ENCODE data around the gene RNLS. TPM values are rescaled to one million over a fixed set of nuclear protein-coding genes. Genes with fewer than 3 reads are reported as not detected.

The RNLS gene
- total RNA-seq, 2 experiments from 2014 or later, result not detected

GRCh38 chr10:88333248-88333630 lies 249.9 kb downstream of the RNLS start:
- no peak overlapping the region for H3K4me3 ChIP-seq (ENCODE audit: low read depth, low read length, poor library complexity, severe bottlenecking)
- BruUV-seq (replicated peaks), result no TSS peak
- no peaks in the 10 kb centered on the region; the same call in 1 of the 2 replicates for H3K9me3 ChIP-seq (ENCODE audit: low read length)
- H3K4me1 ChIP-seq (ENCODE audit: insufficient read depth, low read length, poor library complexity, severe bottlenecking), result peaks cover 30% of the 10 kb centered on the region
- CTCF ChIA-PET (ENCODE audit: unreplicated experiment), result interaction anchor here (0.7 to 1.0 kb wide), 2 partner anchors 9 to 14 kb away, joined by 3 read pairs; no protein-coding TSS in a partner anchor
- H4K20me1 ChIP-seq (ENCODE audit: insufficient read depth, low read length), result no peaks in the 10 kb centered on the region
- H2AFZ ChIP-seq (ENCODE audit: low read length), result peak overlapping the region; percentile 83; the same call in 1 of the 2 replicates
- no peaks in the 10 kb centered on the region for H3K9me2 ChIP-seq (ENCODE audit: insufficient read depth, low read length)
- H3K4me2 ChIP-seq (ENCODE audit: low read length), result peak overlapping the region; percentile 47; the same call in 1 of the 2 replicates
- DNase-seq (ENCODE audit: low spot score), result no peak
- POLR2A ChIA-PET, result interaction anchor here (1.0 to 1.3 kb wide), 5 partner anchors 38 to 157 kb away, joined by 3 read pairs; no protein-coding TSS in a partner anchor
- no peaks in the 10 kb centered on the region for H3K79me2 ChIP-seq (ENCODE audit: insufficient read depth, low read depth, low read length)
- no peak for TF ChIP-seq EZH2phosphoT487 (IDR thresholded peaks at IDR 0.05; ENCODE audit: borderline replicate concordance, low read depth, low read length)
- no peak for TF ChIP-seq CTCF (conservative IDR thresholded peaks at IDR 0.05; ENCODE audit: low read length)
- intact Hi-C loops (cut with micrococcal nuclease; ENCODE audit: unreplicated experiment), result no loop called here
- H3K36me3 ChIP-seq (ENCODE audit: insufficient read depth, low read length), result no peaks in the 10 kb centered on the region
- H3K27ac ChIP-seq (ENCODE audit: low read depth, low read length, poor library complexity, severe bottlenecking), result no peak overlapping the region

GRCh38 chr10:88332503-88333247 lies 250.4 kb downstream of the RNLS start:
- ChIA-PET CTCF (ENCODE audit: unreplicated experiment) (interaction anchor here (0.7 to 1.0 kb wide), 2 partner anchors 10 to 14 kb away, joined by 3 read pairs; no protein-coding TSS in a partner anchor), POLR2A (interaction anchor here (0.5 to 1.9 kb wide), 7 partner anchors 12 to 225 kb away, joined by 3 to 5 read pairs (median 3); no protein-coding TSS in a partner anchor)
- H2AFZ ChIP-seq (ENCODE audit: low read length), result peak overlapping the region; percentile 83
- H3K4me3 ChIP-seq (ENCODE audit: low read depth, low read length, poor library complexity, severe bottlenecking), result peak overlapping the region; percentile 6
- H3K4me1 ChIP-seq (ENCODE audit: insufficient read depth, low read length, poor library complexity, severe bottlenecking), result peaks cover 30% of the 10 kb centered on the region
- H4K20me1 ChIP-seq (ENCODE audit: insufficient read depth, low read length), result no peaks in the 10 kb centered on the region
- DNase-seq (ENCODE audit: low spot score), result peak; percentile 45
- H3K9me2 ChIP-seq (ENCODE audit: insufficient read depth, low read length), result no peaks in the 10 kb centered on the region
- intact Hi-C loops (cut with micrococcal nuclease; ENCODE audit: unreplicated experiment), result no loop called here
- H3K36me3 ChIP-seq (ENCODE audit: insufficient read depth, low read length), result no peaks in the 10 kb centered on the region
- no peaks in the 10 kb centered on the region for H3K79me2 ChIP-seq (ENCODE audit: insufficient read depth, low read depth, low read length)
- H3K4me2 ChIP-seq (ENCODE audit: low read length), result peak overlapping the region; percentile 47
- TF ChIP-seq EZH2phosphoT487 (IDR thresholded peaks at IDR 0.05; ENCODE audit: borderline replicate concordance, low read depth, low read length) (no peak), CTCF (conservative IDR thresholded peaks at IDR 0.05; ENCODE audit: low read length) (no peak)
- H3K9me3 ChIP-seq (ENCODE audit: low read length), result no peaks in the 10 kb centered on the region; the same call in 1 of the 2 replicates
- no TSS peak for BruUV-seq (replicated peaks)
- H3K27ac ChIP-seq (ENCODE audit: low read depth, low read length, poor library complexity, severe bottlenecking), result peak overlapping the region; percentile 29

GRCh38 chr10:88330174-88330573 lies 252.9 kb downstream of the RNLS start:
- intact Hi-C loops (cut with micrococcal nuclease; ENCODE audit: unreplicated experiment), result no loop called here
- POLR2A ChIA-PET, result interaction anchor here (1.7 to 2.2 kb wide), 2 partner anchors 8 to 56 kb away, joined by 4 to 16 read pairs; no protein-coding TSS in a partner anchor
- no peak overlapping the region for H2AFZ ChIP-seq (ENCODE audit: low read length)

More at GRCh38 chr10:88330174-88330573, 252.9 kb downstream of the RNLS start:
- H3K36me3 ChIP-seq (ENCODE audit: insufficient read depth, low read length), result no peaks in the 10 kb centered on the region
- H3K9me3 ChIP-seq (ENCODE audit: low read length), result no peaks in the 10 kb centered on the region; the same call in 1 of the 2 replicates
- BruUV-seq (replicated peaks), result no TSS peak
- no peaks in the 10 kb centered on the region for H4K20me1 ChIP-seq (ENCODE audit: insufficient read depth, low read length)
- H3K4me2 ChIP-seq (ENCODE audit: low read length), result no peak overlapping the region
- CTCF ChIA-PET (ENCODE audit: unreplicated experiment), result no interaction called here
- no peak for TF ChIP-seq EZH2phosphoT487 (IDR thresholded peaks at IDR 0.05; ENCODE audit: borderline replicate concordance, low read depth, low read length)
- no peak for TF ChIP-seq CTCF (conservative IDR thresholded peaks at IDR 0.05; ENCODE audit: low read length)
- H3K9me2 ChIP-seq (ENCODE audit: insufficient read depth, low read length), result no peaks in the 10 kb centered on the region
- peaks cover 30% of the 10 kb centered on the region for H3K4me1 ChIP-seq (ENCODE audit: insufficient read depth, low read length, poor library complexity, severe bottlenecking)
- H3K79me2 ChIP-seq (ENCODE audit: insufficient read depth, low read depth, low read length), result no peaks in the 10 kb centered on the region
- DNase-seq (ENCODE audit: low spot score), result no peak
- H3K27ac ChIP-seq (ENCODE audit: low read depth, low read length, poor library complexity, severe bottlenecking), result no peak overlapping the region
- H3K4me3 ChIP-seq (ENCODE audit: low read depth, low read length, poor library complexity, severe bottlenecking), result no peak overlapping the region

Data from OCI-LY7 (cell line).